Heart left ventricle (tissue), 16 donors: ENCODE measurements around the gene IGLL1. TPM values are rescaled to one million over a fixed set of nuclear protein-coding genes. Genes with fewer than 3 reads are reported as not detected.

Experiments used
- ATAC-seq, 4 donors: fragments of 200-7000 bp; cut with Tn5 transposase; one replicate each; pipeline ENCODE4 v1.9.1; 2020 to 2022; ENCODE audit warnings: moderate library complexity in 4 of 4, mild to moderate bottlenecking in 3 of 4, moderate number of reproducible peaks in 1 of 4
- DNase-seq, 5 donors: peaks; one replicate each; pipeline ENCODE4 v3.0.0-alpha.2; 2020
- H3K27ac ChIP-seq, 12 donors: fragments of 200-600 bp; sonication (generic) in 4 of 12; one replicate each; pipeline versions ENCODE4 v1.5.0 to v1.8.0; 2016 to 2022; ENCODE audit warnings: mild to moderate bottlenecking in 2 of 12
- H3K27me3 ChIP-seq, 9 donors: fragments of 200-600 bp; sonication (generic) in 2 of 9; one replicate each; pipeline versions ENCODE4 v1.5.1 to v1.8.0; 2016 to 2022; ENCODE audit warnings: mild to moderate bottlenecking in 3 of 9
- H3K36me3 ChIP-seq, 9 donors: fragments of 200-600 bp; sonication (generic) in 2 of 9; one replicate each; pipeline versions ENCODE4 v1.5.0 to v1.8.0; 2018 to 2022; ENCODE audit warnings: mild to moderate bottlenecking in 2 of 9
- H3K4me1 ChIP-seq, 12 donors: fragments of 200-600 bp; sonication (generic) in 4 of 12; one replicate each; pipeline versions ENCODE4 v1.5.0 to v1.8.0; 2016 to 2022; ENCODE audit warnings: mild to moderate bottlenecking in 3 of 12
- H3K4me3 ChIP-seq, 12 donors: fragments of 200-600 bp; sonication (generic) in 4 of 12; one replicate each; pipeline versions ENCODE4 v1.5.0 to v1.8.0; 2017 to 2022; ENCODE audit warnings: mild to moderate bottlenecking in 9 of 12, moderate library complexity in 4 of 12
- H3K9me3 ChIP-seq, 12 donors: fragments of 200-600 bp; sonication (generic) in 4 of 12; one replicate each; pipeline versions ENCODE4 v1.5.0 to v1.8.0; 2016 to 2022; ENCODE audit warnings: mild to moderate bottlenecking in 1 of 12
- CTCF ChIP-seq, 12 donors: fragments of 200-600 bp; sonication (generic) in 4 of 12; IDR thresholded peaks; one replicate each; pipeline versions ENCODE4 v1.5.0 to v1.8.0; 2018 to 2022; ENCODE audit warnings: antibody characterized with exemption in 12 of 12, mild to moderate bottlenecking in 5 of 12
- POLR2A ChIP-seq, 2 donors: fragments of 450-650 bp; IDR thresholded peaks; one replicate each; pipeline ENCODE4 v1.6.1; 2017; ENCODE audit warnings: antibody characterized with exemption in 2 of 2, mild to moderate bottlenecking in 2 of 2, moderate library complexity in 2 of 2
- WGBS, 4 donors: extraction: QIAGEN DNeasy Blood & Tissue Kit in 2 of 4; methylation state at CpG; one replicate each; pipeline versions ENCODE4 v1.1.5 to v1.1.7; 2013 to 2018; 5-methylcytosine and 5-hydroxymethylcytosine counted together
- intact Hi-C, 10 donors: fragments of 100-400 bp; cut with DNase I; formaldehyde crosslinking; loops; one replicate each; pipeline versions ENCODE4 v1.11.1 to v1.14.2; 2022
- polyA plus RNA-seq, 2 donors: library from polyadenylated mRNA; stranded (reverse); fragments of 200-250 nt; gene quantifications; one replicate each; pipeline ENCODE4 v1.2.3, GENCODE V29; 2013
- total RNA-seq, 9 donors: library from RNA; depleted of rRNA in 2 of 9; stranded (reverse); fragments of >200 nt in 2 of 9; fragmentation: NEBNext Ultra II Directional in 3 of 9; extraction: Animal tissue kit (Norgen Biotek cat#: 25700) in 3 of 9; gene quantifications; one replicate each; pipeline versions ENCODE4 v1.1.0 to v1.2.4, GENCODE V29; 2016 to 2023
- donor health status: ischemic (EF 13 %, LVEDD 7.1; RV severe dilation, severe dysfunction).
- donor health status: healthy with polysubstance abuse.
- donor health status: DM: no; HTN: yes; CAD: no.
- donor health status: DM: no; HTN: no; CAD: no.
- donor health status: ischemic (EF 25% LVEDD 6.9; RV normal size, moderate dysfunction).
- donor health status: ischemic (EF 25% LVEDD 5.7; RV mildly dilated, moderate dysfunction).
- donor health status: healthy.
- donor health status: DM: yes; HTN: yes; CAD: no.
- donor health status: ischemic (EF 35%, LVEDD 5.7; RV mildly dilated, moderate dysfunction).
- donor health status: nonischemic (EF 11% LVEDD 7.7; RV severe dilation, severe dysfunction).
- donor health status: DM: yes; HTN: yes; CAD: no.
- donor health status: PGD.
- donor health status: ischemic (EF 29% LVEDD 5.4; RV normal size, mild dysfunction).
- donor health status: nonischemic (EF 23%, LVEDD 6.1; RV moderate dilation, normal function).

IGLL1 gene
- total and polyA plus RNA-seq, 11 donors, result not detected

- ATAC-seq, result no peak
- intact Hi-C loops, result loop anchor here in 3 of 10 donors (10.0 kb wide), 1 partner anchor 221 kb away; no protein-coding TSS in a partner anchor
- Histone ChIP-seq H3K36me3 (no peaks in the 10 kb centered on the region), H3K27ac (no peak overlapping the region), H3K27me3 (peaks cover 0 to 3% (median 0%) of the 10 kb centered on the region in 9 donors), H3K4me1 (peaks cover 6 to 36% (median 19%) of the 10 kb centered on the region in 12 donors), H3K4me3 (no peak overlapping the region), H3K9me3 (no peaks in the 10 kb centered on the region)
- peak in 1 of 5 donors; percentile 44 for DNase-seq
- WGBS, 4 donors, result 85 to 92% (median 86%) methylated on average over 11 of the region's 11 CpGs
- TF ChIP-seq POLR2A (IDR thresholded peaks at IDR 0.05) (no peak), CTCF (IDR thresholded peaks at IDR 0.05) (no peak)
Observed at GRCh38 chr22:23525510-23525909, 54.6 kb downstream of the IGLL1 start.

GRCh38 chr22:23524226-23524625 is 55.9 kb downstream of the IGLL1 start:
- Histone ChIP-seq H3K27me3 (peaks cover 0 to 3% (median 0%) of the 10 kb centered on the region in 9 donors), H3K4me1 (peaks cover 6 to 44% (median 21%) of the 10 kb centered on the region in 12 donors), H3K27ac (no peak overlapping the region), H3K9me3 (no peaks in the 10 kb centered on the region), H3K36me3 (no peaks in the 10 kb centered on the region), H3K4me3 (no peak overlapping the region)
- TF ChIP-seq POLR2A (IDR thresholded peaks at IDR 0.05), result no peak
- TF ChIP-seq CTCF (IDR thresholded peaks at IDR 0.05), result no peak
- DNase-seq, result peak in 1 of 5 donors; percentile 24
- WGBS, 4 donors, result 94 to 100% (median 98%) methylated on average over 6 of the region's 6 CpGs
- ATAC-seq, result no peak
- intact Hi-C loops, result loop anchor here in 3 of 10 donors (10.0 kb wide), 1 partner anchor 219 kb away; no protein-coding TSS in a partner anchor

- Histone ChIP-seq H3K4me1 (peaks cover 6 to 44% (median 21%) of the 10 kb centered on the region in 12 donors), H3K36me3 (no peaks in the 10 kb centered on the region), H3K27ac (peak overlapping the region in 2 of 12 donors; percentile 85 to 96), H3K27me3 (peaks cover 0 to 3% (median 0%) of the 10 kb centered on the region in 9 donors), H3K4me3 (no peak overlapping the region), H3K9me3 (no peaks in the 10 kb centered on the region)
- WGBS, 4 donors, result 95 to 97% (median 96%) methylated on average over 8 of the region's 8 CpGs
- ATAC-seq, result no peak
- intact Hi-C loops, result loop anchor here in 4 of 10 donors (2.0 to 10.0 kb wide), 2 partner anchors 15 to 219 kb away; no protein-coding TSS in a partner anchor
- TF ChIP-seq CTCF (IDR thresholded peaks at IDR 0.05), result no peak
- no peak for TF ChIP-seq POLR2A (IDR thresholded peaks at IDR 0.05)
- peak in 1 of 5 donors; percentile 19 for DNase-seq
Observed at GRCh38 chr22:23523713-23524112, 56.4 kb downstream of the IGLL1 start.

Other genes with a start within 250 kb of the IGLL1 start
- under 1 TPM in 2 of 9 donors, not detected in 7; 0.32 to 0.45 TPM for gene DRICH1, start 52.0 kb upstream of the IGLL1 start, total RNA-seq
- gene DRICH1, start 52.0 kb upstream of the IGLL1 start, polyA plus RNA-seq, result under 1 TPM in 1 of 2 donors, not detected in 1; 0.11 TPM
- under 1 TPM in 3 of 9 donors, not detected in 6; 0.21 to 0.69 (median 0.52) TPM for gene RGL4, start 110.7 kb upstream of the IGLL1 start, total RNA-seq
- gene RGL4, start 110.7 kb upstream of the IGLL1 start, polyA plus RNA-seq, result under 1 TPM; 0.42 to 0.53 TPM
- 1 to 10 TPM; 2.7 to 4.6 (median 3.3) TPM for gene ZNF70, start 170.8 kb upstream of the IGLL1 start, total RNA-seq
- 1 to 10 TPM; 1.6 to 2.1 TPM for gene ZNF70, start 170.8 kb upstream of the IGLL1 start, polyA plus RNA-seq
- 1 to 10 TPM in 2 of 9 donors, under 1 TPM in 4, not detected in 3; 0.63 to 3.2 (median 0.84) TPM for gene VPREB3, start 174.1 kb upstream of the IGLL1 start, total RNA-seq
- under 1 TPM; 0.75 to 0.80 TPM for gene VPREB3, start 174.1 kb upstream of the IGLL1 start, polyA plus RNA-seq
- gene C22orf15, start 182.7 kb upstream of the IGLL1 start, total RNA-seq, result not detected
- gene C22orf15, start 182.7 kb upstream of the IGLL1 start, polyA plus RNA-seq, result not detected
- 1,000 to 10,000 TPM in 3 of 9 donors, 100 to 1,000 TPM in 6; 374 to 1,458 (median 944) TPM for gene CHCHD10, start 187.7 kb upstream of the IGLL1 start, total RNA-seq
- gene CHCHD10, start 187.7 kb upstream of the IGLL1 start, polyA plus RNA-seq, result 1,000 to 10,000 TPM in 1 of 2 donors, 100 to 1,000 TPM in 1; 393 to 2,069 TPM
- gene MMP11, start 192.6 kb upstream of the IGLL1 start, total RNA-seq, result 10 to 100 TPM in 5 of 9 donors, 1 to 10 TPM in 4; 5.2 to 17.0 (median 10.4) TPM
- gene MMP11, start 192.6 kb upstream of the IGLL1 start, polyA plus RNA-seq, result 10 to 100 TPM in 1 of 2 donors, 1 to 10 TPM in 1; 6.2 to 10.5 TPM
- 10 to 100 TPM; 32.8 to 54.2 (median 45.6) TPM for gene SMARCB1, start 206.7 kb upstream of the IGLL1 start, total RNA-seq
- 10 to 100 TPM; 30.2 to 75.3 TPM for gene SMARCB1, start 206.7 kb upstream of the IGLL1 start, polyA plus RNA-seq